Loucy (cell line): ENCODE results near the gene MCF2L2.

ENCODE experiments used
- H2AFZ ChIP-seq: fragments of 200-600 bp; sonication (generic); 2 replicates; pipeline ENCODE4 v1.6.0; 2016; ENCODE audit warnings: antibody characterized with exemption, mild to moderate bottlenecking, low read length, moderate library complexity
- H3F3A ChIP-seq: fragments of 200-600 bp; 2 replicates; pipeline ENCODE4 v1.6.0; 2016; ENCODE audit warnings: antibody characterized with exemption, low read depth, mild to moderate bottlenecking
- H3K27me3 ChIP-seq: fragments of 200-600 bp; sonication (generic); 2 replicates; pipeline ENCODE4 v1.6.1; 2014; ENCODE audit warnings: low read length, mild to moderate bottlenecking; ENCODE audit not compliant: insufficient read depth, poor library complexity, severe bottlenecking
- H3K36me3 ChIP-seq: fragments of 200-600 bp; sonication (generic); 2 replicates; pipeline ENCODE4 v1.6.1; 2016; ENCODE audit warnings: low read length; ENCODE audit not compliant: insufficient read depth
- H3K4me1 ChIP-seq: fragments of 200-600 bp; sonication (generic); 2 replicates; pipeline ENCODE4 v1.5.1; 2014; ENCODE audit warnings: low read length, mild to moderate bottlenecking; ENCODE audit not compliant: insufficient read depth, poor library complexity, severe bottlenecking
- H3K4me2 ChIP-seq: fragments of 200-600 bp; sonication (generic); 2 replicates; pipeline ENCODE4 v1.6.0; 2014; ENCODE audit warnings: antibody characterized with exemption, low read length, low read depth, mild to moderate bottlenecking; ENCODE audit not compliant: poor library complexity, severe bottlenecking
- H3K4me3 ChIP-seq: fragments of 200-600 bp; sonication (generic); 2 replicates; pipeline ENCODE4 v1.5.1; 2014; ENCODE audit warnings: low read length, mild to moderate bottlenecking, mixed read lengths; ENCODE audit not compliant: poor library complexity, severe bottlenecking
- H3K79me2 ChIP-seq: fragments of 200-600 bp; sonication (generic); 2 replicates; pipeline ENCODE4 v1.6.1; 2014; ENCODE audit warnings: low read length; ENCODE audit not compliant: insufficient read depth
- H3K9ac ChIP-seq: fragments of 200-600 bp; sonication (generic); 2 replicates; pipeline ENCODE4 v1.6.0; 2014; ENCODE audit warnings: mild to moderate bottlenecking, low read depth, low read length, moderate library complexity; ENCODE audit not compliant: poor library complexity, severe bottlenecking
- H3K9me2 ChIP-seq: fragments of 200-600 bp; sonication (generic); replicated peaks from 2 replicates; pipeline ENCODE4 v1.6.1; 2016; ENCODE audit warnings: low read depth, low read length, mixed read lengths
- H3K9me3 ChIP-seq: fragments of 200-600 bp; sonication (generic); 2 replicates; pipeline ENCODE4 v1.6.1; 2014; ENCODE audit warnings: mild to moderate bottlenecking, antibody characterized with exemption, low read length, low read depth; ENCODE audit not compliant: insufficient read depth
- H4K20me1 ChIP-seq: fragments of 200-600 bp; sonication (generic); 2 replicates; pipeline ENCODE4 v1.6.0; 2014; ENCODE audit warnings: antibody characterized with exemption, low read length, mild to moderate bottlenecking; ENCODE audit not compliant: insufficient read depth, poor library complexity, severe bottlenecking
- CTCF ChIP-seq: fragments of 200-600 bp; sonication (generic); conservative IDR thresholded peaks from 2 replicates; pipeline ENCODE4 v1.5.1; 2014; ENCODE audit warnings: mild to moderate bottlenecking, antibody characterized with exemption, low read length
- EZH2phosphoT487 ChIP-seq: fragments of 200-600 bp; IDR thresholded peaks from 2 replicates; pipeline ENCODE4 v1.6.1; 2018; ENCODE audit warnings: antibody characterized with exemption, mild to moderate bottlenecking, moderate library complexity, borderline replicate concordance

Gene MCF2L2

GRCh38 chr3:183181606-183182005 is 246.8 kb downstream of the MCF2L2 start:
- TF ChIP-seq CTCF = no peak
- TF ChIP-seq EZH2phosphoT487 = no peak
- H3K79me2 ChIP-seq = no peaks in the 10 kb centered on the region
- H3K9me2 ChIP-seq = no peaks in the 10 kb centered on the region
- H3K27me3 ChIP-seq = no peaks in the 10 kb centered on the region
- no peak overlapping the region for H3K4me2 ChIP-seq
- H3K9ac ChIP-seq = no peak overlapping the region
- H3F3A ChIP-seq = no peaks in the 10 kb centered on the region
- H3K36me3 ChIP-seq = no peaks in the 10 kb centered on the region
- H3K4me3 ChIP-seq = no peak overlapping the region
- peaks cover 8% of the 10 kb centered on the region for H3K4me1 ChIP-seq
- no peak overlapping the region for H2AFZ ChIP-seq
- no peaks in the 10 kb centered on the region for H3K9me3 ChIP-seq
- H4K20me1 ChIP-seq = no peaks in the 10 kb centered on the region

- H3K9me2 ChIP-seq = no peaks in the 10 kb centered on the region
- H3K9me3 ChIP-seq = no peaks in the 10 kb centered on the region
- H3K27me3 ChIP-seq = no peaks in the 10 kb centered on the region
- no peak overlapping the region for H3K4me2 ChIP-seq
- H3K36me3 ChIP-seq = no peaks in the 10 kb centered on the region
- no peaks in the 10 kb centered on the region for H4K20me1 ChIP-seq
- H3K79me2 ChIP-seq = no peaks in the 10 kb centered on the region
- no peaks in the 10 kb centered on the region for H3F3A ChIP-seq
- no peak overlapping the region for H3K9ac ChIP-seq
- H3K4me3 ChIP-seq = no peak overlapping the region
- TF ChIP-seq EZH2phosphoT487 = no peak
- TF ChIP-seq CTCF = no peak
- H2AFZ ChIP-seq = no peak overlapping the region
- peaks cover 8% of the 10 kb centered on the region for H3K4me1 ChIP-seq
These were observed 247.6 kb downstream of the MCF2L2 start for GRCh38 chr3:183180784-183181295.

DNA sequence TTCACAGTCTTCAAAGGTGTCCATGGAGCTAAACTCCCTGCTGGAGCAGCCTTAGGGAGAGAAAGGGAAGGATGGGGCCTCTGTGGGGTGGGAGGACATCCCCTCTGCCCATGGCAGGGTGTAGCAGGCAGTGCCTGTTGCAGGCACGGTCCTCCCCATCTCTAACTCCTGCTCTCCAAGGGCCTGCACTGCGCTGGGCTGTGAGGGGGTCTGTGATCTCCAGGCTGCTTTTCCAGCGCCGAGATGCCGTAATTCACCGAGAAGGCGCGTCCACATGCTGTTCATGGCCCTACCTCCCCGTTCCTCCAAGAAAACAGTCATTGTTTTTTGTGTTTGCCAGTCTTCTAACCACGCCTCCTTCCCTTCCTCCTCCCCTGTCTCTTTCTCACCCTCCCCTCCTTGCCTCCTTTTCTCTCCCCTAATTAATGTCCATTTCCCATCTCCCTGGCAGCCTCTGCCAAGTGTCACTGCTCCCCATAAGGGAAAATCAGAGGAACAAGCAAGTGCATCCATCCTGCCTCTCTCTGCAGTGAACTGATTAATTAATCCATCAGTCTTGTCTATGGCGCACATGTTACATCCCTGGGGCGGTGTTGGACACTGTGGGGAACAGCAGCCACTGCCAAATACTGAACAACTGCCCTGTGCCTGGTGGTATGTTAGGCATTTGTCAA is 248.2 kb downstream of the MCF2L2 start:
- Histone ChIP-seq H3K4me3 (no peak overlapping the region), H3F3A (no peaks in the 10 kb centered on the region), H2AFZ (no peak overlapping the region), H3K4me1 (peaks cover 8% of the 10 kb centered on the region), H3K9ac (no peak overlapping the region), H4K20me1 (no peaks in the 10 kb centered on the region), H3K9me2 (no peaks in the 10 kb centered on the region), H3K4me2 (no peak overlapping the region), H3K9me3 (no peaks in the 10 kb centered on the region), H3K36me3 (no peaks in the 10 kb centered on the region), H3K27me3 (no peaks in the 10 kb centered on the region), H3K79me2 (no peaks in the 10 kb centered on the region)
- TF ChIP-seq EZH2phosphoT487 (no peak), CTCF (no peak)
